Right atrium auricular region (tissue), 2 donors: Measurements from ENCODE around the gene SLC29A2. TPM values are rescaled to one million over a fixed set of nuclear protein-coding genes. Genes with fewer than 3 reads are reported as not detected.

Experiments
- DNase-seq: peaks from one replicate; pipeline ENCODE4 v3.0.0-alpha.2; 2019; ENCODE audit warnings: low spot score
- H3K27ac ChIP-seq, 2 donors: fragments of 200-600 bp; sonication (generic); 1 replicate in 1 of 2; 2 replicates in 1 of 2; pipeline ENCODE4 v1.5.1; 2016 to 2019
- H3K27me3 ChIP-seq, 2 donors: fragments of 200-600 bp; sonication (generic); one replicate each; pipeline versions ENCODE4 v1.5.1 to v1.6.0; 2017 to 2019
- H3K36me3 ChIP-seq: fragments of 200-600 bp; sonication (generic); one replicate; pipeline ENCODE4 v1.5.1; 2016
- H3K4me1 ChIP-seq, 2 donors: fragments of 200-600 bp; sonication (generic); one replicate each; pipeline versions ENCODE4 v1.5.1 to v1.6.0; 2017 to 2019
- H3K4me3 ChIP-seq, 2 donors: fragments of 200-600 bp; sonication (generic); 1 replicate in 1 of 2; 2 replicates in 1 of 2; pipeline ENCODE4 v1.5.1; 2017 to 2019; ENCODE audit warnings: mild to moderate bottlenecking in 1 of 2, moderate library complexity in 1 of 2
- H3K9me3 ChIP-seq, 2 donors: fragments of 200-600 bp; sonication (generic); one replicate each; pipeline ENCODE4 v1.5.1; 2019
- CTCF ChIP-seq, 2 donors: fragments of 200-600 bp; sonication (generic); IDR thresholded peaks; one replicate each; pipeline ENCODE4 v1.5.1; 2019; ENCODE audit warnings: antibody characterized with exemption in 2 of 2
- total RNA-seq, 2 donors: library from RNA; depleted of rRNA; stranded (reverse); fragments of >200 nt; gene quantifications; one replicate each; pipeline ENCODE4 v1.1.0, GENCODE V29; 2016

SLC29A2 gene
- total RNA-seq, 2 donors from 2014 or later: 16.9 to 19.9 TPM

- Histone ChIP-seq H3K4me3 (no peak overlapping the region), H3K4me1 (peaks cover 0 to 34% of the 10 kb centered on the region in 2 donors), H3K27ac (no peak overlapping the region), H3K9me3 (no peaks in the 10 kb centered on the region), H3K27me3 (no peaks in the 10 kb centered on the region), H3K36me3 (peaks cover 35% of the 10 kb centered on the region)
- DNase-seq: no peak
- no peak for TF ChIP-seq CTCF (IDR thresholded peaks at IDR 0.05)
Observed at GRCh38 chr11:66340596-66341501, 30.7 kb downstream of the SLC29A2 start.

GRCh38 chr11:66339686-66340483 is 31.7 kb downstream of the SLC29A2 start:
- H3K4me3 ChIP-seq: no peak overlapping the region
- no peaks in the 10 kb centered on the region for H3K27me3 ChIP-seq
- peaks cover 35% of the 10 kb centered on the region for H3K36me3 ChIP-seq
- TF ChIP-seq CTCF (IDR thresholded peaks at IDR 0.05): no peak
- H3K4me1 ChIP-seq: peaks cover 0 to 35% of the 10 kb centered on the region in 2 donors
- no peak overlapping the region for H3K27ac ChIP-seq
- H3K9me3 ChIP-seq: no peaks in the 10 kb centered on the region
- DNase-seq: no peak

GRCh38 chr11:66339162-66339675 is 32.3 kb downstream of the SLC29A2 start:
- Histone ChIP-seq H3K36me3 (peaks cover 35% of the 10 kb centered on the region), H3K4me1 (peaks cover 0 to 34% of the 10 kb centered on the region in 2 donors), H3K4me3 (no peak overlapping the region), H3K27ac (no peak overlapping the region), H3K27me3 (no peaks in the 10 kb centered on the region), H3K9me3 (no peaks in the 10 kb centered on the region)
- DNase-seq: no peak
- no peak for TF ChIP-seq CTCF (IDR thresholded peaks at IDR 0.05)

GRCh38 chr11:66338276-66339161 is 33.0 kb downstream of the SLC29A2 start:
- Histone ChIP-seq H3K4me1 (peaks cover 0 to 27% of the 10 kb centered on the region in 2 donors), H3K9me3 (no peaks in the 10 kb centered on the region), H3K4me3 (no peak overlapping the region), H3K27me3 (no peaks in the 10 kb centered on the region), H3K36me3 (peaks cover 35% of the 10 kb centered on the region), H3K27ac (no peak overlapping the region)
- DNase-seq: no peak
- no peak for TF ChIP-seq CTCF (IDR thresholded peaks at IDR 0.05)
